MCF 10A (cell line): ENCODE results near the gene DDIAS. TPM values are rescaled to one million over a fixed set of nuclear protein-coding genes. Genes with fewer than 3 reads are reported as not detected.

Source experiments
- BruUV-seq: library from RNA; stranded (reverse); fragments of 400-500 nt; replicated peaks from 2 replicates; lab custom pipeline; 2021; lab: Mats Ljungman, UMichigan
- CTCF ChIA-PET: fragments of 300-600 bp; sonication (Branson Sonifier 250); formaldehyde crosslinking; extraction: SDS; loops from one replicate; lab custom pipeline; 2021; ENCODE audit warnings: antibody characterized with exemption, inconsistent platforms; lab: Yijun Ruan, JAX
- POLR2A ChIA-PET: fragments of 300-600, 350-650 bp; sonication (Branson Sonifier 250); formaldehyde crosslinking; extraction: SDS; loops from one replicate; lab custom pipeline; 2020; ENCODE audit warnings: antibody characterized with exemption, inconsistent platforms; lab: Yijun Ruan, JAX
- DNase-seq: peaks from one replicate; pipeline ENCODE4 v3.0.0-alpha.2; 2018; ENCODE audit not compliant: unreplicated experiment
- H3K27ac Mint-ChIP-seq: one replicate; pipeline ENCODE4 v1.8.0; 2022; ENCODE audit warnings: mild to moderate bottlenecking, low read depth, mixed read lengths; ENCODE audit not compliant: unreplicated experiment
- H3K27me3 Mint-ChIP-seq: one replicate; pipeline ENCODE4 v1.8.0; 2022; ENCODE audit warnings: mixed read lengths; ENCODE audit not compliant: insufficient read depth, unreplicated experiment
- H3K36me3 Mint-ChIP-seq: one replicate; pipeline ENCODE4 v1.8.0; 2022; ENCODE audit warnings: mild to moderate bottlenecking, moderate library complexity, mixed read lengths; ENCODE audit not compliant: insufficient read depth, unreplicated experiment
- H3K4me1 Mint-ChIP-seq: one replicate; pipeline ENCODE4 v1.8.0; 2022; ENCODE audit warnings: mixed read lengths; ENCODE audit not compliant: insufficient read depth, unreplicated experiment
- H3K4me3 Mint-ChIP-seq: one replicate; pipeline ENCODE4 v1.8.0; 2022; ENCODE audit warnings: mild to moderate bottlenecking, moderate library complexity, mixed read lengths; ENCODE audit not compliant: unreplicated experiment
- H3K9me3 Mint-ChIP-seq: one replicate; pipeline ENCODE4 v1.8.0; 2022; ENCODE audit warnings: mixed read lengths; ENCODE audit not compliant: unreplicated experiment
- CTCF ChIP-seq: fragments of 200-600 bp; IDR thresholded peaks from one replicate; pipeline ENCODE4 v1.8.0; 2022; ENCODE audit warnings: antibody characterized with exemption, mild to moderate bottlenecking; ENCODE audit not compliant: unreplicated experiment
- intact Hi-C: fragments of 100-400 bp; cut with micrococcal nuclease; formaldehyde crosslinking; loops from 2 replicates; pipeline ENCODE4 v1.14.1; 2022
- total RNA-seq: library from RNA; stranded (reverse); gene quantifications from 2 replicates; pipeline ENCODE4 v1.2.3, GENCODE V29; 2022

DDIAS gene
- total RNA-seq, 1 experiment from 2014 or later, result 7.7 TPM

DNA sequence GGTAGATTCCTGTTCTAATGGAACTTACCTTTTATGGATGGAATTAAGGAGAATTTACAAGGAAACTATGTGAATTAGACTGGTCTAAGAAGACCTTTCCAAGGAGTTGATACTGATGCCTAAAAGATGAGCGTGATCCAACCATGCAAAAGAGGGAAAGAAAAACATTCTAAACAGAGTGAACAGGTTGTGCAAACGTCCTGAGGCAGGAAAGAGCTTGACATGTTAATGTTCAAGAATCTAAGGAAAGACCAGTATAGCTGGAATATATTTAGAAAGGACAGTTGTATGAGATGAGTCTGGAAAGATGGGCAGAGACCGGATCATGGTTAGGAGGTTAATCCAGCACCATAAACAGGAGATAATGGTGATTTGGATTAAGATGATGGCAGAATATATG lies 1.3 kb downstream of the DDIAS start:
- intact Hi-C loops, result no loop called here
- no TSS peak for BruUV-seq
- Mint-ChIP-seq H3K36me3 (no peaks in the 10 kb centered on the region), H3K4me1 (peaks cover 51% of the 10 kb centered on the region), H3K4me3 (peak overlapping the region; percentile 88), H3K9me3 (no peaks in the 10 kb centered on the region), H3K27me3 (no peaks in the 10 kb centered on the region), H3K27ac (no peak overlapping the region)
- TF ChIP-seq CTCF, result no peak
- no peak for DNase-seq
- CTCF ChIA-PET, result interaction anchor here (0.8 to 6.3 kb wide), 4 partner anchors 23 to 347 kb away, joined by 3 to 57 read pairs (median 13); no protein-coding TSS in a partner anchor
- POLR2A ChIA-PET, result interaction anchor here (4.5 kb wide), 1 partner anchor 255 kb away, joined by 126 read pairs; the partner anchor contains the start of gene PCF11

GRCh38 chr11:82903843-82904586 lies 2.5 kb downstream of the DDIAS start:
- intact Hi-C loops, result no loop called here
- DNase-seq, result no peak
- no TSS peak for BruUV-seq

DNA sequence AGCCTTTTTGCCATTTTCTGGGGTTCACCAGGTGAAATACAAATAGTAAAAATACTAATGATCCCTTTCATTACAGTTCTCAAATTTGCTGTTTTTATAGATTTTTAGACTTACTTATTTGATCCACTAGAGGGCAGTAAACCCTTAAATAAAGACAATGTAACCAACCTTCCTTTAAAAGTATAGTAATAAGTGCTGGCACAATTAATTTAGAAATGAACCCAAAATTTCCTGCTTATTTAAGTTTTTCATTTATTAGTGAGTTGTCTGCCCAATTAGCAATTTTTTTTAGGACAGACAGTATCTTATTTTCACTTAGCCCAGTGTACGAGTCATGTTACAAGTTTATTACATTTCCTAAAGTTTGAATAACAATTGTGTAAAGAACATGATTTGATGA lies 4.7 kb downstream of the DDIAS start:
- peaks cover 1% of the 10 kb centered on the region for H3K9me3 Mint-ChIP-seq
- peak; percentile 46 for TF ChIP-seq CTCF
- POLR2A ChIA-PET, result interaction anchor here (0.9 to 1.0 kb wide), 3 partner anchors 165 to 253 kb away, joined by 3 to 12 read pairs (median 3); partner anchors contain the start of genes PCF11 and RAB30

More at GRCh38 chr11:82903843-82904586, 2.5 kb downstream of the DDIAS start:
- no peak for TF ChIP-seq CTCF
- ChIA-PET CTCF (interaction anchor here (1.0 to 6.3 kb wide), 11 partner anchors 37 to 389 kb away, joined by 3 to 57 read pairs (median 4); partner anchors contain the start of gene ANKRD42), POLR2A (interaction anchor here (0.7 to 1.1 kb wide), 2 partner anchors 137 to 346 kb away, joined by 3 to 5 read pairs; no protein-coding TSS in a partner anchor)
- Mint-ChIP-seq H3K36me3 (no peaks in the 10 kb centered on the region), H3K9me3 (no peaks in the 10 kb centered on the region), H3K27me3 (no peaks in the 10 kb centered on the region), H3K4me3 (no peak overlapping the region), H3K27ac (no peak overlapping the region), H3K4me1 (peaks cover 49% of the 10 kb centered on the region)

DNA sequence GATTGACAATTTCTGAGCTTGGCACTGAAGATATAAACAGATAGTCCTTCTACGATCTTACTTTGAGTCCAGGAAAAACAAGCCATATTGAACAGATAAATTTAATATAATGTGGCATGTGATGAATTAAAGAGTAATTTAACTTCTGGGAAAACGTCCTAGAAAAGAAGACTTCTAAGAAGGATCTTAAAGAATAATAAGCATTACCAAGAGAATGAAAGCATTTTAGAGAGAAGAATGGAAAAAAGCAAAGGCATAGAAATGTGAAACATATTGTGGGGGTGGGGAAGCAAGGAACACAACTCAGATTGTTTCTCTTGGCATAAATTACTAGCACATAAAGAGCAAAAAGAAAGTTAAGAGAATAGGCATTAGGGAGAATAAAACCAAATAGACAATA lies 5.4 kb downstream of the DDIAS start:
- no peaks in the 10 kb centered on the region for H3K36me3 Mint-ChIP-seq
- no TSS peak for BruUV-seq
- intact Hi-C loops, result loop anchor here (1.0 to 5.0 kb wide), 7 partner anchors 164 to 914 kb away; partner anchors contain the start of gene RAB30
- H3K9me3 Mint-ChIP-seq, result peaks cover 7% of the 10 kb centered on the region
- no peak for TF ChIP-seq CTCF
- H3K4me1 Mint-ChIP-seq, result peaks cover 34% of the 10 kb centered on the region
- DNase-seq, result no peak
- peak overlapping the region; percentile 37 for H3K4me3 Mint-ChIP-seq
- POLR2A ChIA-PET, result interaction anchor here (0.9 to 1.0 kb wide), 2 partner anchors 127 to 164 kb away, joined by 3 to 12 read pairs; partner anchors contain the start of gene RAB30
- CTCF ChIA-PET, result interaction anchor here (0.6 to 1.7 kb wide), 6 partner anchors 145 to 910 kb away, joined by 3 to 5 read pairs (median 4); partner anchors contain the start of gene PCF11
- H3K27me3 Mint-ChIP-seq, result no peaks in the 10 kb centered on the region
- H3K27ac Mint-ChIP-seq, result peak overlapping the region; percentile 40

More for the DNA sequence above, 4.7 kb downstream of the DDIAS start:
- intact Hi-C loops, result loop anchor here (1.0 to 5.0 kb wide), 7 partner anchors 165 to 915 kb away; partner anchors contain the start of gene RAB30
- CTCF ChIA-PET, result interaction anchor here (0.7 to 6.3 kb wide), 4 partner anchors 38 to 344 kb away, joined by 4 to 57 read pairs (median 5); partner anchors contain the start of gene PCF11
- no peaks in the 10 kb centered on the region for H3K27me3 Mint-ChIP-seq
- peak; percentile 40 for DNase-seq
- peak overlapping the region; percentile 40 for H3K27ac Mint-ChIP-seq
- H3K4me1 Mint-ChIP-seq, result peaks cover 34% of the 10 kb centered on the region
- H3K36me3 Mint-ChIP-seq, result no peaks in the 10 kb centered on the region
- BruUV-seq, result no TSS peak
- peak overlapping the region; percentile 37 for H3K4me3 Mint-ChIP-seq
